ENCODE results near the gene C11orf68.
A peak's percentile ranks its signal among the peaks of the same experiment; 100 is the strongest.

The C11orf68 gene

DNA sequence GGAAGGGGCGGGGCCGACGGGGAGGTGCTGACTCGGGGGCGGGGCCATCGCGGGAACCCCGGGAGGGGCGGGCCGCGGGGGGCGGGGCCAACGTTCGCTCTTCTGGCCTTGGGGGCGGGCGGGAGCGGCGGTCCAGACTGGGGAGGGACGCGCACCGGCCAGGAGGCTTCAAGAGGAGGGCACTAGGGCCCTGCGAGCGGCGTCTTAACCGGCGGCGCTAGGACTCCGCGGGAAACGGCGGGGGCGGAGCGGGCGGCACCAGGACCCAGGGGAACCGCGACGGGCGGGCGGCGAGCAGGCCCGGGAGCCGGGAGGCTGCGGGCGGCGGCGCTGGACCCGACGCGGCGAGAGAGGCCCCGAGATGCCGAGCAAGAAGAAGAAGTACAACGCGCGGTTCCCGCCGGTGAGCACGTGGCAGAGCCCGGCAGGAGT lies 295 bp upstream of the C11orf68 start, which contains the start of gene DRAP1 (continued):
- TF ChIP-seq, protein P1, sequence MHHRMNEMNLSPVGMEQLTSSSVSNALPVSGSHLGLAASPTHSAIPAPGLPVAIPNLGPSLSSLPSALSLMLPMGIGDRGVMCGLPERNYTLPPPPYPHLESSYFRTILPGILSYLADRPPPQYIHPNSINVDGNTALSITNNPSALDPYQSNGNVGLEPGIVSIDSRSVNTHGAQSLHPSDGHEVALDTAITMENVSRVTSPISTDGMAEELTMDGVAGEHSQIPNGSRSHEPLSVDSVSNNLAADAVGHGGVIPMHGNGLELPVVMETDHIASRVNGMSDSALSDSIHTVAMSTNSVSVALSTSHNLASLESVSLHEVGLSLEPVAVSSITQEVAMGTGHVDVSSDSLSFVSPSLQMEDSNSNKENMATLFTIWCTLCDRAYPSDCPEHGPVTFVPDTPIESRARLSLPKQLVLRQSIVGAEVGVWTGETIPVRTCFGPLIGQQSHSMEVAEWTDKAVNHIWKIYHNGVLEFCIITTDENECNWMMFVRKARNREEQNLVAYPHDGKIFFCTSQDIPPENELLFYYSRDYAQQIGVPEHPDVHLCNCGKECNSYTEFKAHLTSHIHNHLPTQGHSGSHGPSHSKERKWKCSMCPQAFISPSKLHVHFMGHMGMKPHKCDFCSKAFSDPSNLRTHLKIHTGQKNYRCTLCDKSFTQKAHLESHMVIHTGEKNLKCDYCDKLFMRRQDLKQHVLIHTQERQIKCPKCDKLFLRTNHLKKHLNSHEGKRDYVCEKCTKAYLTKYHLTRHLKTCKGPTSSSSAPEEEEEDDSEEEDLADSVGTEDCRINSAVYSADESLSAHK (tag by site-specific recombination; IDR thresholded peaks at IDR 0.05), result peak; percentile 30; the same call in 1 of the 2 replicates
- no peak for TF ChIP-seq ZNF302 (tag by site-specific recombination; IDR thresholded peaks at IDR 0.05; ENCODE audit: low read depth)
- TF ChIP-seq ZNF404 (tag by site-specific recombination; IDR thresholded peaks at IDR 0.05), result no peak
- TF ChIP-seq, protein P2, sequence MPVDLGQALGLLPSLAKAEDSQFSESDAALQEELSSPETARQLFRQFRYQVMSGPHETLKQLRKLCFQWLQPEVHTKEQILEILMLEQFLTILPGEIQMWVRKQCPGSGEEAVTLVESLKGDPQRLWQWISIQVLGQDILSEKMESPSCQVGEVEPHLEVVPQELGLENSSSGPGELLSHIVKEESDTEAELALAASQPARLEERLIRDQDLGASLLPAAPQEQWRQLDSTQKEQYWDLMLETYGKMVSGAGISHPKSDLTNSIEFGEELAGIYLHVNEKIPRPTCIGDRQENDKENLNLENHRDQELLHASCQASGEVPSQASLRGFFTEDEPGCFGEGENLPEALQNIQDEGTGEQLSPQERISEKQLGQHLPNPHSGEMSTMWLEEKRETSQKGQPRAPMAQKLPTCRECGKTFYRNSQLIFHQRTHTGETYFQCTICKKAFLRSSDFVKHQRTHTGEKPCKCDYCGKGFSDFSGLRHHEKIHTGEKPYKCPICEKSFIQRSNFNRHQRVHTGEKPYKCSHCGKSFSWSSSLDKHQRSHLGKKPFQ (tag by site-specific recombination; IDR thresholded peaks at IDR 0.05), result no peak
- no peak for TF ChIP-seq ZNF785 (tag by site-specific recombination; IDR thresholded peaks at IDR 0.05)
- TF ChIP-seq, protein P3, sequence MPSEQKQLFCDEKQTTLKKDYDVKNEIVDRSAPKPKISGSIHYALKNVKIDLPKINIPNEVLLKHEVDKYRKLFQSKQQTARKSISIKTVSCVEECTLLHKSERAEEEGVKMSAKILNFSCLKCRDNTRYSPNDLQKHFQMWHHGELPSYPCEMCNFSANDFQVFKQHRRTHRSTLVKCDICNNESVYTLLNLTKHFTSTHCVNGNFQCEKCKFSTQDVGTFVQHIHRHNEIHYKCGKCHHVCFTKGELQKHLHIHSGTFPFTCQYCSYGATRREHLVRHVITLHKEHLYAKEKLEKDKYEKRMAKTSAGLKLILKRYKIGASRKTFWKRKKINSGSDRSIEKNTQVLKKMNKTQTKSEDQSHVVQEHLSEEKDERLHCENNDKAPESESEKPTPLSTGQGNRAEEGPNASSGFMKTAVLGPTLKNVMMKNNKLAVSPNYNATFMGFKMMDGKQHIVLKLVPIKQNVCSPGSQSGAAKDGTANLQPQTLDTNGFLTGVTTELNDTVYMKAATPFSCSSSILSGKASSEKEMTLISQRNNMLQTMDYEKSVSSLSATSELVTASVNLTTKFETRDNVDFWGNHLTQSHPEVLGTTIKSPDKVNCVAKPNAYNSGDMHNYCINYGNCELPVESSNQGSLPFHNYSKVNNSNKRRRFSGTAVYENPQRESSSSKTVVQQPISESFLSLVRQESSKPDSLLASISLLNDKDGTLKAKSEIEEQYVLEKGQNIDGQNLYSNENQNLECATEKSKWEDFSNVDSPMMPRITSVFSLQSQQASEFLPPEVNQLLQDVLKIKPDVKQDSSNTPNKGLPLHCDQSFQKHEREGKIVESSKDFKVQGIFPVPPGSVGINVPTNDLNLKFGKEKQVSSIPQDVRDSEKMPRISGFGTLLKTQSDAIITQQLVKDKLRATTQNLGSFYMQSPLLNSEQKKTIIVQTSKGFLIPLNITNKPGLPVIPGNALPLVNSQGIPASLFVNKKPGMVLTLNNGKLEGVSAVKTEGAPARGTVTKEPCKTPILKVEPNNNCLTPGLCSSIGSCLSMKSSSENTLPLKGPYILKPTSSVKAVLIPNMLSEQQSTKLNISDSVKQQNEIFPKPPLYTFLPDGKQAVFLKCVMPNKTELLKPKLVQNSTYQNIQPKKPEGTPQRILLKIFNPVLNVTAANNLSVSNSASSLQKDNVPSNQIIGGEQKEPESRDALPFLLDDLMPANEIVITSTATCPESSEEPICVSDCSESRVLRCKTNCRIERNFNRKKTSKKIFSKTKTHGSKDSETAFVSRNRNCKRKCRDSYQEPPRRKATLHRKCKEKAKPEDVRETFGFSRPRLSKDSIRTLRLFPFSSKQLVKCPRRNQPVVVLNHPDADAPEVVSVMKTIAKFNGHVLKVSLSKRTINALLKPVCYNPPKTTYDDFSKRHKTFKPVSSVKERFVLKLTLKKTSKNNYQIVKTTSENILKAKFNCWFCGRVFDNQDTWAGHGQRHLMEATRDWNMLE (tag by site-specific recombination; conservative IDR thresholded peaks at IDR 0.05; ENCODE audit: low read depth), result no peak
- no peak for TF ChIP-seq ZNF776 (tag by site-specific recombination; IDR thresholded peaks at IDR 0.05; ENCODE audit: borderline replicate concordance)
- TF ChIP-seq, protein P4, sequence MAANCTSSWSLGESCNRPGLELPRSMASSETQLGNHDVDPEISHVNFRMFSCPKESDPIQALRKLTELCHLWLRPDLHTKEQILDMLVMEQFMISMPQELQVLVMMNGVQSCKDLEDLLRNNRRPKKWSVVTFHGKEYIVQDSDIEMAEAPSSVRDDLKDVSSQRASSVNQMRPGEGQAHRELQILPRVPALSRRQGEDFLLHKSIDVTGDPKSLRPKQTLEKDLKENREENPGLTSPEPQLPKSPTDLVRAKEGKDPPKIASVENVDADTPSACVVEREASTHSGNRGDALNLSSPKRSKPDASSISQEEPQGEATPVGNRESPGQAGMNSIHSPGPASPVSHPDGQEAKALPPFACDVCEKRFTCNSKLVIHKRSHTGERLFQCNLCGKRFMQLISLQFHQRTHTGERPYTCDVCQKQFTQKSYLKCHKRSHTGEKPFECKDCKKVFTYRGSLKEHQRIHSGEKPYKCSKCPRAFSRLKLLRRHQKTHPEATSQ (tag by site-specific recombination; IDR thresholded peaks at IDR 0.05), result 0 out of 2 replicates have a peak, but pooled peaks have one; percentile 34
- peak; percentile 65 for TF ChIP-seq SP3 (tag by site-specific recombination; IDR thresholded peaks at IDR 0.05)
- TF ChIP-seq, protein P5, sequence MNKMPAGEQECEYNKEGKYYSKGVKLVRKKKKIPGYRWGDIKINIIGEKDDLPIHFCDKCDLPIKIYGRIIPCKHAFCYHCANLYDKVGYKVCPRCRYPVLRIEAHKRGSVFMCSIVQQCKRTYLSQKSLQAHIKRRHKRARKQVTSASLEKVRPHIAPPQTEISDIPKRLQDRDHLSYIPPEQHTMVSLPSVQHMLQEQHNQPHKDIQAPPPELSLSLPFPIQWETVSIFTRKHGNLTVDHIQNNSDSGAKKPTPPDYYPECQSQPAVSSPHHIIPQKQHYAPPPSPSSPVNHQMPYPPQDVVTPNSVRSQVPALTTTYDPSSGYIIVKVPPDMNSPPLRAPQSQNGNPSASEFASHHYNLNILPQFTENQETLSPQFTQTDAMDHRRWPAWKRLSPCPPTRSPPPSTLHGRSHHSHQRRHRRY (tag by site-specific recombination; IDR thresholded peaks at IDR 0.05), result no peak
- no peak for TF ChIP-seq ZNF341 (tag by site-specific recombination; IDR thresholded peaks at IDR 0.05; ENCODE audit: low read depth)
- TF ChIP-seq EGR2 (tag by site-specific recombination; IDR thresholded peaks at IDR 0.05; ENCODE audit: low read depth), result peak; percentile 50; the same call in 1 of the 2 replicates
- TF ChIP-seq ZNF76 (tag by site-specific recombination; IDR thresholded peaks at IDR 0.05; ENCODE audit: borderline replicate concordance, low read depth), result peak; percentile 54; the same call in 1 of the 2 replicates
- peak; percentile 63; the same call in 1 of the 2 replicates for TF ChIP-seq GLI2 (tag by site-specific recombination; IDR thresholded peaks at IDR 0.05; ENCODE audit: borderline replicate concordance, low read depth)

Data from HEK293 (cell line).